GM12892 (cell line): ENCODE measurements around the gene SHROOM2.

ENCODE experiments used
- POLR2A ChIP-seq: IDR thresholded peaks from 2 replicates; pipeline ENCODE4 v1.6.1; 2011; ENCODE audit warnings: low read depth, low read length, control low read depth
- POLR2AphosphoS5 ChIP-seq: IDR thresholded peaks from 2 replicates; pipeline ENCODE4 v1.6.1; 2011; ENCODE audit warnings: low read depth, low read length, control low read depth

GRCh38 chrX:9848718-9849479, 62.7 kb downstream of the SHROOM2 start:
- TF ChIP-seq POLR2A: no peak
- no peak for TF ChIP-seq POLR2AphosphoS5
